Measurements from ENCODE around the gene MECP2.
"Not testable (repeated sequence)": the region's sequence is repeated elsewhere in the genome, so short reads cannot be mapped to it uniquely, and the experiment has no call there.

Gene MECP2

DNA sequence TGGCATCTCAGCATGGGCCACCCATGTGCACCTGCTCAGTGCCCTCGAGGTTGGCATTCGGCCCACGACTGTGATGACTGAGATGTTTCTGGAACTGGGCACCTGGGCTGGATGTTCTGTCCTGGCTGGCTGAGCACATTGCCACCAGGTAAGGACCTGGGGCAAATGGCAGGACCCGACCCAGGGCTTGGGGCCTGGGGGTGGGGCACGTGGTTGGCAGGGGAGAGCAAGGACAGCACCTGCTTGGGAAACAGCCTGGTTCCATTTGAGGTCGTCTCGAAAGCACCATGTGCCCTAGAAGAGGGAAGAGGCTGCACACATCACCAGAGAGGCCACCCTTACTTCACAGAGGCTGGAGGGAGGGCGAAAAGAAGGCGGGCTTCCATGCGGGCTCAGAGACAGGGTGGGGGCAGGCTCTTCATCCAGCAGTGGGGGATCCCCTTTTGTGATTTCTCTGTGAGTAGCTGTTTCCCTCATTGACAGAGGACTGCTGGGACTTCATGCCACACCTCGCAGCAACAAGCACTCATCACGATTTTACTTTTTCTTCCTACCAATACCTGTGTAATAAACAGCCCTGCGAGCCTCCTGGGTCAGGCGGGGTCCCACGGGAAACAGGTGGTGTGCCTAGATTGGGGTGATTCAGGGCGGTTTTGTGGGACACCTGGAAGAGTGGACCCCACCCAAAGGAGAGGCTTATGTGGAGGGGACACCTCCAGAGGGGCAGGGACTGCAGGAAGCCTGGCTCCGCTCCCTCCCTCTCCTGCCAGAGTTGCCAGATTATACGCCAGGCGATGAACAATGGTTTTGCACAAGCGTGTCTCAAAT lies 113.0 kb downstream of the MECP2 start:
- TF ChIP-seq CTCF (IDR thresholded peaks at IDR 0.05; ENCODE audit: low read depth, low read length): no peak
- H3K4me3 ChIP-seq (ENCODE audit: low read depth, low read length): no peak overlapping the region

- no peak for TF ChIP-seq CTCF (IDR thresholded peaks at IDR 0.05; ENCODE audit: low read depth, low read length)
- no peak overlapping the region for H3K4me3 ChIP-seq (ENCODE audit: low read depth, low read length)
Observed at GRCh38 chrX:153983321-153983801, 114.2 kb downstream of the MECP2 start.

- no peak overlapping the region for H3K4me3 ChIP-seq (ENCODE audit: low read depth, low read length)
- no peak for TF ChIP-seq CTCF (IDR thresholded peaks at IDR 0.05; ENCODE audit: low read depth, low read length)
Observed at GRCh38 chrX:153981771-153982533, 115.6 kb downstream of the MECP2 start.

DNA sequence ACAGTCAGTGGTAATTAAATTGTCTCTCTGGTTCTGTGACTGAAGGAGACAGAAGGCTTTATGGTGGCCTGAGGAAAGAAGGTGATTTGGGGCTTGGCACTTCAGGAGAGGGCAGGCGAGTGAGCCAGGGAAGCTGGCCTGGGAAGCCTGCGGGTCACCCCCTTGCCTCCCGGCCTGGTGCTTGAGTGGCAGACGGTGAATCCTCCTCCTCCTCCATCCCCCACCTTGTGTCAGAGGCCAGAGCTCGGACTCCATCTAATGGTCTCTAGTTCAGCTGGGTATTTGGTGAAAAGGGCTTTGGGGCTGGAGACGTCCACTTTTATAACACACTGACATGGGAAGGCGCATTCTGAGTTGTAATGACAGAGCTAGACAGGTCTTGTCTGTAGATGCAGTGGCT lies 116.3 kb downstream of the MECP2 start:
- no peak overlapping the region for H3K4me3 ChIP-seq (ENCODE audit: low read depth, low read length)
- no peak for TF ChIP-seq CTCF (IDR thresholded peaks at IDR 0.05; ENCODE audit: low read depth, low read length)

DNA sequence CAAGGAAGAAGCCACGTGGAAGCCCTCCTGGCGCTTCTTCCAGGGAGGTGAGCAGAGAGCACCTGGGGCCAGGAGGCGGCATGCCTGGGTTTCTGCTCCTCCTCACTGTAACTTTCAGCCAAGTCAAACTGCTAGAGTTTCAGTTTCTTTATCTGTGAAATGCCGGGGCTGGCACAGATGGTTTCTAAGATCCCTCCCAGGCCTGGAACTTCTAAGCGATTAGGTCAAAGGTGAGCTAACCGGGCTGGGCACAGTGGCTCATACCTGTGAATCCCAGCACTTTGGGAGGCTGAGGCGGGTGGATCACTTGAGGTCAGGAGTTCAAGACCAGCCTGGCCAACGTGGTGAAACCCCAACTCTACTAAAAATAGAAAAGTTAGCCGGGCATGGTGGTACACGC lies 117.1 kb downstream of the MECP2 start:
- not testable (repeated sequence) for H3K4me3 ChIP-seq (ENCODE audit: low read depth, low read length)

GRCh38 chrX:153974726-153975286 lies 122.7 kb downstream of the MECP2 start:
- no peak overlapping the region for H3K4me3 ChIP-seq (ENCODE audit: low read depth, low read length)
- TF ChIP-seq CTCF (IDR thresholded peaks at IDR 0.05; ENCODE audit: low read depth, low read length): no peak

DNA sequence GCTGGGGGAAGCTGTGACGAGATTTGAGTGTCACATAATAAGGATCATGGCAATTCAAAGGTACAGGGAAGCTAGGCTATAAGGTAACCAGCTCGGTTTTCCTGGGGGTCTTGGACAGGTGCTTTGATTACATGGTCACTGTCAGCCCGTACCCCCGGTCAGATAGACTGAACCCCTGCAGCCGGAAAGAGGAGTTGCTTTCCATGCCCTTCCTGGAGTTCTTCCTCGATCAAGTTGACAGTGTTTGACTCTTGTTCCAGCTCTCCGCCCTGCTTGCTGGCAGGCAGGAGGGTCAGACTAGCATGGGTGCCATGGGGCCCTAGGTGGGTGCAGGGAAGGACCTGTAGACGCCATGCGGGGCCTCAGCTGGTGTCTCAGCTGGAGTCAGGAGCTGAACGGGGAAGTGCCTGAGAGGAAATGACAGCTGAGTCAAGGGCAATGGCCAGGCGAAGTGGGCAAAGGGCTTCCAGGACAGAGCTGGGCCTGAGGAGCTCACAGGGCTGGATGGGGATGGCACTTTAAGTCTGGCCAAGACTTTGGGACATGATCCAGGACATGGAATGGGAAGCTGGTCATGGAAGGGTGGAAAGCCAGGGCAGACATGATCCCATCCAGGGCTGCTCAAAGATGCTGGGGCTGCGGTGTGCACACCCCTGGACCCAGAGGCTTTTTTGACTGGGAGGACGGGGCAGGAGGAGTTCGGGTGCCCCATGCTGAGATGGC lies 123.4 kb downstream of the MECP2 start:
- no peak for TF ChIP-seq CTCF (IDR thresholded peaks at IDR 0.05; ENCODE audit: low read depth, low read length)
- no peak overlapping the region for H3K4me3 ChIP-seq (ENCODE audit: low read depth, low read length)

All from WI38 (cell line).